ENCODE measurements around the gene TNNI3.

DNA sequence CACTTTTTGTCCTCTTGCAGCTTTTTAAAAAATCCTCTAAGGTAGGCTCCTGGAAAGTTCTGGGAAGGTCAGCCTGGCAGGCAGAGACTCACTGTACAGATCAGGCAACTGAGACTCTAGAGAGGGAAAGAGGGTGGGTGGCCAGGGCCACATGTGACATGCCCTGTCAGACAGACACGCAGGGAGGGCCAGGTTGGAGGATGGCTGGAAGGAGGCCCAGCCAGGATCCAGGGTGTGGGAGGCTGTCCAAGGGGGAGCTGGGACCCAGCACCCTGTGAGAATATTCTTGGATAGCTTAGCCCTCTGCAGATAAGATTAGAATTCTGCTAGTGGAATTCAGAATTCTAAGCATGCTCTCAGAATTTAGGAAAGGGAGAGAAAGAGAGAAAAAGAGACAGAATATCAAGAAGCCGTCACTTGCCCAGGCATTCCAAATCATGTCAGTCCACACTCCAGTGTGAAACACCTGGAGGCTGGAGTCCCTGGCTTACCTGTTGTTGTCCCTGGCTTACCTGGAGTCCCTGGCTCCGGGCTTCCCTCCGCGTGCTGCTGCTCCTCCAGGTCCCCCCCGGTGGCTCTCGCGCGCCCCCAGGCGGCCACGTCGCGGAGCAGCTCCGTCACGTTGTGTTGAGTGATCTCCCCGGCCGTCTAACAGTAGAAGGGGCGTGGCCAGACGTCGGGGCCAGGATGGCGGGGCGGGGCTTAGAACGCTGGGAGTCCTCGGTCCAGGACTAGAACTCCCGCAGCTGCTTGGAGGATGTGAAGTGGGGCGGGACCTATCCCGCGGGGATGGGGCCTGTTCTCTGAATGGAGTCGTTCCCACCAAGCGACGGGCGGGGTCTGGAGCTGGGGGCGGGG lies 2.8 kb upstream of the TNNI3 start:
- TF ChIP-seq, protein P1, sequence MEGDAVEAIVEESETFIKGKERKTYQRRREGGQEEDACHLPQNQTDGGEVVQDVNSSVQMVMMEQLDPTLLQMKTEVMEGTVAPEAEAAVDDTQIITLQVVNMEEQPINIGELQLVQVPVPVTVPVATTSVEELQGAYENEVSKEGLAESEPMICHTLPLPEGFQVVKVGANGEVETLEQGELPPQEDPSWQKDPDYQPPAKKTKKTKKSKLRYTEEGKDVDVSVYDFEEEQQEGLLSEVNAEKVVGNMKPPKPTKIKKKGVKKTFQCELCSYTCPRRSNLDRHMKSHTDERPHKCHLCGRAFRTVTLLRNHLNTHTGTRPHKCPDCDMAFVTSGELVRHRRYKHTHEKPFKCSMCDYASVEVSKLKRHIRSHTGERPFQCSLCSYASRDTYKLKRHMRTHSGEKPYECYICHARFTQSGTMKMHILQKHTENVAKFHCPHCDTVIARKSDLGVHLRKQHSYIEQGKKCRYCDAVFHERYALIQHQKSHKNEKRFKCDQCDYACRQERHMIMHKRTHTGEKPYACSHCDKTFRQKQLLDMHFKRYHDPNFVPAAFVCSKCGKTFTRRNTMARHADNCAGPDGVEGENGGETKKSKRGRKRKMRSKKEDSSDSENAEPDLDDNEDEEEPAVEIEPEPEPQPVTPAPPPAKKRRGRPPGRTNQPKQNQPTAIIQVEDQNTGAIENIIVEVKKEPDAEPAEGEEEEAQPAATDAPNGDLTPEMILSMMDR (IDR thresholded peaks at IDR 0.05) = peak; percentile 100
- no peak for TF ChIP-seq ZFX (IDR thresholded peaks at IDR 0.05; ENCODE audit: borderline replicate concordance)
